ENCODE measurements around the gene MYO9A.

Gene MYO9A

DNA sequence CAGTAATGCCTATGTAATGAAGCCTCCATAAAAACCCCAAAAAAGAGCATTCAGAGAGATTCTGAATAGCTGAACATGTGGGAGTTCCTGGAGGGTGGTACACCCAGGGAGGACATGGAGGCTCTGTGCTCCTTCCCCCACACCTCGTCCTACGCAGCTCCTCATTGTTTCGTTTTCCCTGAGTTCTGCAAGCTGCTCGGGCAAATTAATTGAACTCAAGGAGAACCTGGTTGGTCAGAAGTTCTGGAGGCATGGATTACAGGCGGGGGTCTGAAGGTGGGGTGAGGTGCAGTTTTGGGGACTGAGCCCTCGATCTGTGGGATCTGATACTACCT, 142.2 kb downstream of the MYO9A start:
- no peak for TF ChIP-seq CTCF (IDR thresholded peaks at IDR 0.05)
- no peaks in the 10 kb centered on the region for H3K36me3 ChIP-seq
- H3K4me1 ChIP-seq (ENCODE audit: control insufficient read depth in 1 of 2, insufficient read depth in 1 of 2, low read depth in 1 of 2, low read length in 1 of 2) = no peaks in the 10 kb centered on the region
- H3K27me3 ChIP-seq = no peaks in the 10 kb centered on the region
- no peaks in the 10 kb centered on the region for H3K9me3 ChIP-seq
- H3K4me3 ChIP-seq (ENCODE audit: low read depth in 1 of 2, low read length in 1 of 2) = no peak overlapping the region
- no peak overlapping the region for H3K27ac ChIP-seq

GRCh38 chr15:71974211-71974610, 143.7 kb downstream of the MYO9A start:
- no peak overlapping the region for H3K4me3 ChIP-seq (ENCODE audit: low read depth in 1 of 2, low read length in 1 of 2)

GRCh38 chr15:71973366-71973765, 144.6 kb downstream of the MYO9A start:
- no peaks in the 10 kb centered on the region for H3K27me3 ChIP-seq
- no peak for TF ChIP-seq CTCF (IDR thresholded peaks at IDR 0.05)
- H3K36me3 ChIP-seq = no peaks in the 10 kb centered on the region
- no peaks in the 10 kb centered on the region for H3K4me1 ChIP-seq (ENCODE audit: control insufficient read depth in 1 of 2, insufficient read depth in 1 of 2, low read depth in 1 of 2, low read length in 1 of 2)
- H3K27ac ChIP-seq = no peak overlapping the region
- H3K9me3 ChIP-seq = no peaks in the 10 kb centered on the region
- H3K4me3 ChIP-seq (ENCODE audit: low read depth in 1 of 2, low read length in 1 of 2) = no peak overlapping the region

More at GRCh38 chr15:71974211-71974610, 143.7 kb downstream of the MYO9A start:
- Histone ChIP-seq H3K27me3 (no peaks in the 10 kb centered on the region), H3K9me3 (no peaks in the 10 kb centered on the region), H3K4me1 (ENCODE audit: control insufficient read depth in 1 of 2, insufficient read depth in 1 of 2, low read depth in 1 of 2, low read length in 1 of 2) (no peaks in the 10 kb centered on the region), H3K36me3 (no peaks in the 10 kb centered on the region), H3K27ac (no peak overlapping the region)
- TF ChIP-seq CTCF (IDR thresholded peaks at IDR 0.05) = no peak

GRCh38 chr15:71971905-71972304, 146.0 kb downstream of the MYO9A start:
- Histone ChIP-seq H3K36me3 (no peaks in the 10 kb centered on the region), H3K9me3 (no peaks in the 10 kb centered on the region), H3K27ac (no peak overlapping the region), H3K4me1 (ENCODE audit: control insufficient read depth in 1 of 2, insufficient read depth in 1 of 2, low read depth in 1 of 2, low read length in 1 of 2) (no peaks in the 10 kb centered on the region), H3K4me3 (ENCODE audit: low read depth in 1 of 2, low read length in 1 of 2) (no peak overlapping the region), H3K27me3 (no peaks in the 10 kb centered on the region)
- TF ChIP-seq CTCF (IDR thresholded peaks at IDR 0.05) = no peak

GRCh38 chr15:71970435-71970834, 147.5 kb downstream of the MYO9A start:
- no peak overlapping the region for H3K27ac ChIP-seq
- H3K9me3 ChIP-seq = no peaks in the 10 kb centered on the region
- no peaks in the 10 kb centered on the region for H3K36me3 ChIP-seq
- H3K4me1 ChIP-seq (ENCODE audit: control insufficient read depth in 1 of 2, insufficient read depth in 1 of 2, low read depth in 1 of 2, low read length in 1 of 2) = no peaks in the 10 kb centered on the region
- TF ChIP-seq CTCF (IDR thresholded peaks at IDR 0.05) = no peak
- H3K4me3 ChIP-seq (ENCODE audit: low read depth in 1 of 2, low read length in 1 of 2) = no peak overlapping the region
- H3K27me3 ChIP-seq = no peaks in the 10 kb centered on the region

DNA sequence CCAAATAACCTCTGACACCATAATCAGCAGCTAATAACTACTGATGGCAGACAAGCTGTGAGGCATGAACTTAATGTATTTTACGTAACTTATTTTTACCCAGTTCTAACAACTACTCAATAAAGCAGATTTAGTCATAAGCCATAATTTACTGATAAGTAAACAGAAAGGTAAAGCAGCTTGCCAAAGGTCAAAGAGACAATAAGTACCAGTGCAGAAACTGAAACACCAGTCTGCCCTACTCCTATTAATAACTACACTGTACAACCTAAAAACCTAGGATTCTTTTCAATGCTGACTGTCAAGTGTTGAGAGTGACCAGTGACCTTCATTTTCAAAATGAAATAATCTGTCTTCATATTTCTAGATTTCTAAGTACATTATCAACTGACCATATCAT, 155.4 kb downstream of the MYO9A start:
- Histone ChIP-seq H3K4me1 (ENCODE audit: control insufficient read depth in 1 of 2, insufficient read depth in 1 of 2, low read depth in 1 of 2, low read length in 1 of 2) (no peaks in the 10 kb centered on the region), H3K27ac (no peak overlapping the region), H3K9me3 (no peaks in the 10 kb centered on the region), H3K4me3 (ENCODE audit: low read depth in 1 of 2, low read length in 1 of 2) (no peak overlapping the region), H3K27me3 (no peaks in the 10 kb centered on the region), H3K36me3 (no peaks in the 10 kb centered on the region)
- TF ChIP-seq CTCF (IDR thresholded peaks at IDR 0.05) = no peak
